EL (cell line): ENCODE measurements around the gene CTBS.
"Not testable (repeated sequence)": the region's sequence is repeated elsewhere in the genome, so short reads cannot be mapped to it uniquely, and the experiment has no call there.

Experiments used
- DNase-seq: peaks from one replicate; pipeline ENCODE4 v3.0.0-alpha.2; 2016

CTBS gene, protein sequence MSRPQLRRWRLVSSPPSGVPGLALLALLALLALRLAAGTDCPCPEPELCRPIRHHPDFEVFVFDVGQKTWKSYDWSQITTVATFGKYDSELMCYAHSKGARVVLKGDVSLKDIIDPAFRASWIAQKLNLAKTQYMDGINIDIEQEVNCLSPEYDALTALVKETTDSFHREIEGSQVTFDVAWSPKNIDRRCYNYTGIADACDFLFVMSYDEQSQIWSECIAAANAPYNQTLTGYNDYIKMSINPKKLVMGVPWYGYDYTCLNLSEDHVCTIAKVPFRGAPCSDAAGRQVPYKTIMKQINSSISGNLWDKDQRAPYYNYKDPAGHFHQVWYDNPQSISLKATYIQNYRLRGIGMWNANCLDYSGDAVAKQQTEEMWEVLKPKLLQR

DNA sequence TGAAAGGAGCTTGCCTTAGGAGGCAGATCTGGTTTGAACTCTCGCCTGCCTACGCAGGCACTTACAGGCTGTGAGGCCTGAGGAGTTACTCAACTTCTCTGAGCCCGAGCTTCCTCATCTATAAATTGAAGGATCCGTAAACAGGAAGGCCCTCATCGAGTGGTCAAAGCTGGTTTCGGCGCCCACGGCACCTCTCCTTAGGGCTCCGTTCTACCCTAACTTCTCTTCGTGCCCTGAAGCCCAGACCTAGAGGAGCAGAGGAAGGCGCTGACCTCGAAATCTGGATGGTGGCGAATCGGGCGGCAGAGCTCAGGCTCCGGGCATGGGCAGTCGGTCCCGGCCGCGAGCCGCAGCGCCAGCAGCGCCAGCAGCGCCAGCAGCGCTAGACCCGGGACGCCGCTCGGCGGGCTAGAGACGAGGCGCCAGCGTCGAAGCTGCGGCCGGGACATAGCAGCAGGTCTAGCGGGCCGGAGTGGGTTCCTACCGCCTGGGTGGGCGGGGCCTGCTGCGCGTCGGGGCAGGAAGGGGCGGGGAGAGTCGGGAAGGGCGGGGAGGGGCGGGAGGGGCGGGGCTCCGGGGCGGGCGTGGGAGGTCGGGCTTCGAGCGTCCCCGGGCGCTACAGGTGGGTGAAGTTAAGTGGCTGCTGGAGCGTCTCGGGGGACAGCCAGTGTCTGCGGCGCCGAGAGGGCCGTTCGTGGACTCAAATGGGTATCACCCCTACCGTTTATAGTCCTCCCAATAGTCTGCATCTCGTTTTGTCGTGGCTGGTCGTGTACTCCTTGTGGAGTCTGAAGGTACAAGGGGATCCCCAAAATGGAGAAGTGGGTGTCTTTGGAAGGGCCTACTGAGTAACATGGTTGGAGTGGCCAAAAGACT is at the start of gene CTBS:
Gene CTBS, minus strand, starts transcription at position 474 of the 876 bp plus-strand sequence. Its CDS starts 25 bp downstream, at position 449.
- peak; percentile 86 for DNase-seq

DNA sequence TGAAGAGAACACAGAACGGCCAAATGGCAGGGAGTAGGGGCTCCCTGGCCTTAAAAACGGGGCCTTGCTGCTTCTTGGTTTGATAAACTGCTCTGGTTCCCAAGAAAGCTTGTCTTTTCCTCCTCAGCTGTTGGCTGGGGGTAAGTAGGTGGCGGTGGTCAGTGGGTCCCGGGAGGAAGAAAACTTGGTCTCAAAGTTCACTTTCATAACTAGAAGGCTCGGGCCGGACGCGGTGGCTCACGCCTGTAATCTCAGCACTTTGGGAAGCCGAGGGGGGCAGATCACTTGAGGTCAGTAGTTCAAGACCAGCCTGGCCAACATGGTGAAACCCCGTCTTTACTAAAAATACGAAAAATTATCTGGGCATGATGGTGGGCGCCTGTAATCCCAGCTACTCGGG is 47.3 kb upstream of the CTBS start:
- DNase-seq = no peak

DNA sequence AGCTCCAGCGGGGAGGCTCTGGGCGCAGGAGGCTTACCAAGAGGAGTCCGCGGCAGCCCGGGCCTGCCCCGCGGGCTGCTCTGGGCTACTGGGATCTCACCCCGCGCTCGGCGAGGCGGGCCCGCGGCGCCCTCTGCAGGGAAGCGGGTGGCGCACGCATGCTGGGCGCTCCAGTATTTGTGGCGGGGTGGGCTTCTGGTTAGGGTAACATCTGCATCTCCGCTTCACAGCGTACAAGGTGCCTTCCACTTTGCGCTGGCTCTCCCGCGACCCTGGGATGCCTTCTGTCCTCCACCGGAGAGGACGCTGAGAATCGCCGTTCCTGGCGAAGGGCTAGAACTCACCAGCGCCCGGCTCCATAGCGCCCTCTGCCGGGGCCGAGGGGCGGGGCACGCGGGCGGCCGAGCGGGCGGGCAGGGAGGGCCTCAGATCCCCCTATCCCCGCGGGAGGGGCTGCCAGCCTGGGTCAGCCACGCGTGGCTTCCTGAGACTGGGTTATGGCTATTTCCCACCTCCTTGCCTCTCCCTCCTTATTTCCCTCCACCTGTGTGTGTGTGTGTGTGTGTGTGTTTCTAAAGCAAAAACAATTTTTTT is 46.6 kb upstream of the CTBS start:
- DNase-seq = peak; percentile 81

DNA sequence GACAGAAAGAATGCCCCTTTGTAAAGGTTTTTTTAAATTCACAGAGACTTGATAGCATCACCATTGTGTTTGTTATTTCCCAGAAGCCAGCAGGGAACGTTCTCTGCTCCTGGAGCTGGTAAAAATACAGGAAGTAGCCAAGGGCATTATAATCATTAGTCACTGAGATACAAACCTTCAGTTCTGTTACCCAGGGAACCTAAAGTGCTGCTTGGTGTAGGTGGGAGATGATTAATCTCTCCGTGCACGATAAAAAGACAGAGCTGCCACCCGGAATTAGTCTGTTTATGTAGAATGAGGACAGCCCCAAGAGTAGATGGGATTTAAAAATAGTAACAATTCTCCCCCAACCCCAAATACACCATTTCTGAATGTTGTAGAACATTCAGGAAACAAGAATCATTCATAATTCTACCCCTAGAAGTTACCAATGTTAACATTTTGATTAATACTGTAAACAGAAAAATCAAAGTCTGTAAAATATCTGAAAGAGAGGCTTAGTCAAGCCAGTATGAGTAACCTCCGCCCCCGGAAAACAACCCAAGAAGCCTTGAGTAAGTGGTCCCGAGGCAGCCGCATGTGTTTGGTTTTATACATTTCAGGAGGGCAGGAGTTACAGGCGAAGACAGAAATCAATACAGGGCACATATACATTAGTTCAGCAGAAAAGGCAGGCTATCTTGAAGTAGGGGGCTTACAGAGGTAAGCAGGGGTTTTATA is 45.3 kb upstream of the CTBS start:
- DNase-seq = peak; percentile 77

DNA sequence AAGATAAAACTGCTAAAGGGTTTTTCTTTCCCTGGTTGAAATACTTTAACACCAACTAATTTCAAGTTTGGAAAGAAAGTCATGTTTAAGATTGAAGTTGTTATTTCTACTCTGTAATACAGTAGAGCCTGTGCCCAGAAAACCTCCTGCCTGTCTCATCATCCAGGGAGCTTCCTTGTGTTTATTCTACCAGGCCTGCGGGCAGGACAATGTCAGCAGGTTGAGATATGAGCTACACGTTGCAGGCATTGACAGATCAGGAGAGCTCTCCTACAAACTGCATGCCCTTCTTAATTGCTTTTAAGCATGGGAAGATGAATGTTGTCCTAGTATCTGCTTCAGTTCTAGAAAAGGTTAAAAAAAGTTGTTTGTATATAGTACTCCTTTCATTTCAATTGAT is 43.1 kb upstream of the CTBS start:
- DNase-seq = no peak

DNA sequence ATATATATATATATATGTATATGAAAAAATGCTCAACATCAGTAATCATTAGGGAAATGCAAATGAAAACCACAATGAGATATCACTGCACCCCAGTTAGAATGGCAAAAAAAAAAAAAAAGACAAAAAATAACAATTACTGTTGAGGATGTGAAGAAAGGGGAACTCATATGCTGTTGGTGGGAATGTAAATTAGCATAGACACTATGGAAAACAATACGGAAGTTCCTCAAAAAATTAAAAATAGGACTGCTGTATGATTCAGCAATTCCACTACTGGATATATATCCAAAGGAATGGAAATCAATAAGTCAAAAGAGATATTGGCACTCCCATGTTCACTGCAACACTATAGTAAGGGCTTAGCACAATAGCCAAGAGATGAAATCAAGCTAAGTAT is 41.5 kb upstream of the CTBS start:
- no peak for DNase-seq

DNA sequence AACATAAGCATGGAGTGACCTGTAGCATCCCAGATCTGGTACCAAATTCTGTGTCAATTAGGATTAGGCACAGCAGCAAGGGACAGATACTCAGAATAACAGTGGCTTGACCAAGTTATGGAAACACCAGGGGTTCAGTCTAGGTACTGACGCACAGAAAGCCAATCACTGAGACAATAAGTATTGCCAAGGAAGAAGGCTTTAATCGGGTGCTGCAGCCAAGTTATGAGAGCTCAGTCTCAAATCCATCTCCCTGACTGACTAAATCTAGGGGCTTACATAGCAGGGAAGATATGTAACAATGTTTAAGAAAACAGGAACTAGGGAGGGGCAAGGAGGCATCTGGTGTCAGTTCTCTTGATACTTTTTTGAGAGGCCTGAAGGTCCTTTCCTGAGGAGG is 39.6 kb upstream of the CTBS start:
- DNase-seq = no peak

DNA sequence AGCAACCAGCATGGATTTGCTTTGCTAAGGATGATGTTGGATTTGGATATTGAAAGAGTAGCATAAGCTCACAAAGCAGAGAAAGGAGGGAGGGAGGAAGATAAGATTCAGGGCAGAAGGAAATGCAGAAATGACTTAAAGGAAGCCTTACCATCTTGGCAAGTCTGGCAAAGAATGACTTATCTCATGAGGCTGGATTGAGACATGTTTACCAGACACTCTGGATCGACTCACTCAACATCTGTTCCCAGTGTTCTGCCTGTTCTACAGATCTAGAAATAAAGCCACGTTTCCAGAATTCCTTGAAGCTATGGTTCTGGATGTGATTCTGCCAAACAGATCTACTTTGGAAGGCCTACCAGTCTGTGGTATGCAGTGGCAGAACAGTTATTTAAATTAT is 38.8 kb upstream of the CTBS start:
- no peak for DNase-seq

DNA sequence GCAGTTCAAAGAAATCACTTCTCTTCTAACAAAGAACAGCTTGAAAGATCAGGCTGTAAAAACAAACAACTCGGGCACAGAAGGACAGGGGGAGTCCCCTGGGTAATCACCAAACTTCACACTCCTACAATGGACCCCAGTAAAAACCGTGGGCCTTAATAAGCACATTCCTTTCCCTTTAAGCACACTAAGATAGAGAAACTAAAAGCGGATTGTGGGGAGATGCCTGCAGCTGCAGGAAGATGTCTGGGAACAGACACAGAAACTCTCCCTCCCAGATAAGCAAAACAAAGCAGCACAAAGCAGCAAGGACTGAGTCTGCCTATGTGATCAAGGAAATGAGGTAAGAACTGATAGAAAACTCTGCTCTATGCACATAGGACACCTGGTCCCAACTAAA is 37.6 kb upstream of the CTBS start:
- peak; percentile 53 for DNase-seq

DNA sequence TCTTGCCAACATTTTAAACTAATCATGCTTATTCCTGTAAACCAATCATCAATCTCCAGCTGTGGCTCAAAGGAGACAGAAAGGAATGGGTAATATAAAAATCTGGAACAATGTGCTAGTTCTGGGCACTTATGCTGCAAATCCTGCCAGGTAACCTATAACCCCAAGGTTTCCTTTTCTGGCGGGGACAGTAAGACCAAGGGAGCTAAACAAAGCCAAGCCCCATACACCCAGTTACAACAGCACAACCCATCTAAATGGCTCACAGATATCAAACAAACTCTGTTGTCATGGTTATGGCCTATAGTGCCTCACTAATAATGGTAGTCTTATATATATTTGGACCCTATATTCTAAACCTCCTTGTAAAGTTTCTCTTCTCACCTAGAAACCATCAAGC is 36.9 kb upstream of the CTBS start:
- no peak for DNase-seq

DNA sequence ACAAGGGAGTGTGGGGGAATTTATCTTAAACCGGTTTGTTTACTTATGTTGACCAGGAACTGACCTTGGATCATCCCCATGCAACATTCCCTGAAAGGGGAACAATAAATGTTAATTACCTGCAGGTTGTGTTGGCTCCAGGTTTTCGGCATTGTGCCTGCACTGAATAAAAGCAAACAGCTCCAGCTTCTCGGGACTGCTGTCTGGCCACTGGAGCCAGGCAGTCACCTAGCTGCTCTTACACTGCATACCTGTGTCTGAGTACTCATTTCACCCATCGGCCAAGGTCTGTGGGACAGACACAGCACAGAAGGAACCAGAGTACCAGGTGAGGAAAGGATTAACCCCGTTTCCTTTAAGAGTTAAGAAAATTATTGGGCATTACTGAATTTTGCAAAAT is 32.7 kb upstream of the CTBS start:
- no peak for DNase-seq

DNA sequence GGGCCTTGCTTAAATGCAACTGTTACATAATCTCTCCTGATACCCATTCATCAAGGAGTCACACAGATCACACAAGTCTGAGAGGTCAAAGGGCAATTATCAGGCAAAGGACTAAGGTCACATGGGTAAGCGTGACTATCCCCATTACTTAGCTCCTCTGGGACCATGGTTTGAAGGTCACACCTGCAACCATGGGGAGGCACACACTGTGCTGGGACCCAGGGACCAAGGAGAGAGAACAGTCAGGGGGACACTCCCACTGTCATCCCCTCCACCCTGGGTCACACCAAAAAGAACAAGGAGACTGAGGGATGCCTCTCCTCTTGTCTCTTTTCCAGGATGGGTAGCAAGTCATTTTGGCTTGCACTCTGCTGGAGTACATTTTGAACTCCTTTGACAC is 30.9 kb upstream of the CTBS start:
- no peak for DNase-seq

DNA sequence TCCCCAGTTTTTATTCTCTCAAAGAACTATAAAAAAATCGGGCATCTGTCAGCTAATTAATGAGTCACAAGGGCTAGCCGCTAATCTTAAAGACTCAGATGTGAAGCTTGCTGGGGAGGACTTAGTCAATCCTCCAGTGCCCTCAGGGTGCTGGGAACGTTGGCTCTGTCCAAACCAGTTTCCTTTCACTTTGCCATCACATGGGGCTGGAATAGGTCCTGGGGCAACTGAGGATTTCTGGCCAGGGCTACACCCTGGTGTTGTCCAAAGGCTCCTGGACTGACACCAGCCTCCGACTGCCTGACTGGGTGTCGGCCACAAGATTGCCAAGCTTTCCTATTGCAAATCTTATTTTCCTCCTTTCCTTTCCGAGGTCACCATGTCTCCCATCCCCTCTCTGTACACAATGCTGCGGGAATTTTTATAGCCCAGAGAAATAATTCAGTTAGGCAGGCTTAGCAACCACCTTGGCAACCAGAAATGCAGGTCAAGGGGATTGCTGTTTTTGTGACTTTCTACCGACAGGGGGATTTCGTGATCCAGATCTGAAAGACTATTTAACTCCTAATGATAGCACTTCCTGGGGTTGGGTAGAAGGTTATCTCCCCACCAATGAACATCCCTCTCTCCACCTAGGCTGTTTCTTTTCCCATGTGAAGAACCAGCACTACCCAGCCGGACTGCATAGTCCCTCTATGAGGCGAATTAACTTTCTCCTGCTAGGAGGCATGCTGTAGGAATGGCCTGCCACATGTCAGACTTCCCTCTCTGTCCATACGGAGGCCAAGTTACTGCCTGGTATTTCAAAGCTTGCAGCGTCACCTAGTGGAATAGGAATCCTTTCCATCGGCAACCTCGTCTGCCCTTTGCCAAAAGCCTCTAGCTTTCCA is 29.9 kb upstream of the CTBS start:
- peak; percentile 98 for DNase-seq

DNA sequence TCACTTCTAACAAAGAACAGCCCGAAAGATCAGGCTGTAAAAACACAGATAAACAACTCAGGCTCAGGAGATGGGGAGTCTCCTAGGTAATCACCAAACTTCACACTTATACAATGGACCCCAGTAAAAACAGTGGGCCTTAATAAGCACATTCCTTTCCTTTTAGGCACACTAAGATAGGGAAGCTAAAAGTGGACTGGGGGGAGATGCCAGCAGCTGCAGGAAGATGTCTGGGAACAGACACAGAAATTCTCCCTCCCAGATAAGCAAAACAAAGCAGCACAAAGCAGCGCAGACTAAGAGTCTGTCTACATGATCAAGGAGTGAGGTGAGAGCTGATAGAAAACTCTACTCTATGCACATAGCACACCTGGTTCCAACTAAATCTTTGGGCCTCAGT is 29.0 kb upstream of the CTBS start:
- DNase-seq = peak; percentile 65

DNA sequence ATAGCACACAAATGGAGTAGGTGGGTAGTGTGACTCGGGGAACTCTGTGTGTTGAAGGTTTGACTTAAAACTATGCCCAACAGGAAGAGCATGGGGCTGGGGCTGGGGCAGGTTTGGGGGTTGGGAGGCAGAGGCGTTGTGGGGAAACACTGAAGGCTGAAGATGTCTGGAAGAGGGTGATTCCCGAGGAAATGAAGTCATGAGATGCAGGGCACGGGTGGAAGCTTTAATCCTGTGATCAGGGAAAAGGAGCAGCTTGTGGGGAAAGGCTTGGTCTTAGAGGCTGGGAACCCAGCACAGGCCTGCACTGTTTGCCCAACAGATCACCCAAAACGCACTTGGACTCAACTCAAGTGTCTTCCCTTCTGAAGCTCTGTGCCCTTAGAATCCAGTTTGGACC is 26.6 kb upstream of the CTBS start:
- DNase-seq = no peak

DNA sequence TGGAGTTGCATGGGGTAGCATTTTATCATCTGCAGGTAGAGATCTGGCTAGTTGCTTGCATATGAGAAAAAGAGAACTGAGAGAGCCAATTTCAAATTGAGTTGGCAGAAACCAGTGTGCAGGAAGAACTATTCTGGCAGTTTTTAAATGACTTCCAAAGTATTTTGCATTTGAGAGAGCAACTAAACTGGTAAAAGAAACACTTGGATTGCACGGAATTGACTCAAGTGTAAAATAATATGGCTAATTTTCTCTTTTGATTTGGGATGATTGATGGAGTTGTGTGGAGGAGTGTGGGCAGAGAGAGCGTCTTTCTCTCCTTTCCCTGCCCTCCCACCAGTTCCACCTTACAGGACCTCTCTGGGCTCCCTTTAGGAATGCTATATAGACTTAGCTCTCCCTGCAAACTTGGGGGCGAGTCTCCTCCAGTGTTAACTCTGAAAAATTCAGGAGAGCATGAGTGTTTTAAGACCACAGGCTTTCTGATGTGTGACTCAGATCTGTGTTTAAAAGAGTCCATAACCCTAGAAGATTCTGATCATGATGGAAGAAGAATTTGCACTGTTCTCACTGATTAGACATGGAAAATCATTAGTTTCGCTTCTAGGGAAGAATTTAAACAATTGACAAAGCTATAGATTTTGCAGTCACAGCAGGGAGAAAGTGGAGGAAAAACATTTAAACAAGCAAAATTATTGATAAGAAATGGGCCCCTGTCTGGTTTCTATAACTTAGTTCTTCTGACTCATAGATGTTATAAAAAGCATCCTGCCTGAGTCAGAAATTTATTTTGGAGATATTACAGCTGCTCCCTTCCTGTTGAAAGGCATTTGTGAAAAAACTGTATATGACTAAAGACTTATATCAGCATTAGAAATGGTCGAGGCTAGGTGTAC is 24.9 kb upstream of the CTBS start:
- peak; percentile 86 for DNase-seq

DNA sequence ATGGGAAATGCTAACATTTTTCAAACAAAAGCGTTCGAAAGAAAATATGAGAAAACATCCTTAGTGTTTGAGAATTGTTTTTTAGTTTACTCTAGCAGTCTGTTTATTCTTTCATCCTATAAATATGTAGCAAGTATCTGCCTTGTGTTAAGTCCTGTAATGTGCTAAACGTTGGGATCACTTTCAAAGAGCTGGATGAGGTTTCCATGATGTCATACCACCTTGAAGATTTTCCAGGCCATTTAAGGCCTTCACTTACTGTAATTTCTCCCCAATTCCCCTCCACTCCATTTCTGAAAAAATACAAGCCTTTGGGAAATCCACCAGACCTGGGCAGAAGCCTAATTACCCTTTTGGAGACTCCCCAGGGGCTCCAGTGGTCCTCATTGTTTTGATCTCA is 24.2 kb upstream of the CTBS start:
- DNase-seq = no peak

DNA sequence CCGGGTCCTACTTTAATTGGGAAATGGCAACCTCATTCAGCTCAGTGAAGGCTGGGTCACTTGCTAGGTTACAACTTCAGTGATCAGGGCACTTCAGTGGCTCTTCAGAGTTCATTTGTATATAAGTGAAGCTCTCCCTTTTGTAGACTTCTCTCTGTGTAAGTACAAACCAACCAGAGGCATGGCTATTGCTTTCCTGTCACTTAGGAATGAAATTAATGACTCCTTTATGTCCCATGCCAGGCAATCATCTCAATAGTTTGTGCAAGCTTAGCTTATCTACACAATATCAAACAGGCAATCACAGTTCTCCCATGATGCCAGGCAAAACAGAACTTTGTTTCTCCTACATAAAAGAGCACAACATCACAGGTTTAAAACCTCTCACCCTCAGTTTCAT is 22.8 kb upstream of the CTBS start:
- no peak for DNase-seq

DNA sequence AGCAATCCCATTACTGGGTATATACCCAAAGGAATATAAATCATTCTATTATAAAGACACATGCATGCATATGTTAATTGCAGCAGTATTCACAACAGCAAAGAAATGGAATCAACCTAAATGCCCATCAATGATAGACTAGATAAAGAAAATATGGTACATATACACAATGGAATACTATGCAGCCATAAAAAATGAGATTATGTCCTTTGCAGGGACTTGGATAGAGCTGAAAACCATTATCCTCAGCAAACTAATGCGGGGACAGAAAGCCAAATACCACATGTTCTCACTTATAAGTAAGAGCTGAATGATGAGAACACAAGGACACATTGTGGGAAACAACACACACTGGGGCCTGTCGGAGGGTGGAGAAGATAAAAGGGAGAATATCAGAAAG is 20.7 kb upstream of the CTBS start:
- not testable (repeated sequence) for DNase-seq

DNA sequence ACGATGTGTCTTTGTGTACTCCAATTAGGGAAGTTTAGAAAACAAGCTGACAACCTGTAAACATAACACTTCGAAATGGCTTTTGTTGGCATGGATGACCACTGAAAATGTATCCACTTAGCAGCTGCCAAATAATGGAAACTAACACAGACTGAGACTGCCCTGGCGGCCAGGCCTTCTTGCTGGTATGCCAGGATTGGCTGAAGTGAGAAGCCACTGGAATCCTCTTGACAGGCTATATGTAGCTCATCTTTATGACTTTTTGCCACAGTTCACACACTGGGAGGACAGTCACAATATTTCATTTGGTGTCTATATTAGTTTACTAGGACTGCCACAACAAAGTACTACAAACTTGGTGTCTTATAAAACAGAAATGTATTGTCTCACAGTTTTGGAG is 12.9 kb upstream of the CTBS start:
- no peak for DNase-seq

DNA sequence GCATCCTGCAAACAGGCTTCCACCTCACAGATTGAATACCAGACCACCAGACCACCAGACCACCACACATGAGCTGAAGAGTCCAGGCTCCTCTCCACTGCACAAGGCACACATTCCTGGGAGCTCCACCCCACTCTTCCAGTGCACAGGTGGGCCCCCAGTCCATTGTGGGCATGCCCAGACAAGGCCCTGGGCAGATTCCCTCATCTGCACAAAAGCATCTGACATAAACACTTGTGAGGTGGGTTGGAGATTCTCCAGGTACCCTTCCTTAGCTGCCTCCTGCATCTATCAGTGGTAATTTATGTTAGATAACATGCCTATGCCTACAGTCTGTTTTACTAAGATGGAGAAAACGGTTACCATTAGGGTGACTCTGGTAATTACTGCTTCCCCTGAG is 11.6 kb upstream of the CTBS start:
- DNase-seq = no peak
